Islet of Langerhans (tissue), 1 donor: ENCODE measurements around the gene THUMPD3.
A peak's percentile ranks its signal among the peaks of the same experiment; 100 is the strongest.

ENCODE experiments used
- FAIRE-seq: peaks from one replicate; lab custom pipeline; 2011; peaks lifted over from hg19 to GRCh38; lab: Jason Lieb, UNC

THUMPD3 gene

DNA sequence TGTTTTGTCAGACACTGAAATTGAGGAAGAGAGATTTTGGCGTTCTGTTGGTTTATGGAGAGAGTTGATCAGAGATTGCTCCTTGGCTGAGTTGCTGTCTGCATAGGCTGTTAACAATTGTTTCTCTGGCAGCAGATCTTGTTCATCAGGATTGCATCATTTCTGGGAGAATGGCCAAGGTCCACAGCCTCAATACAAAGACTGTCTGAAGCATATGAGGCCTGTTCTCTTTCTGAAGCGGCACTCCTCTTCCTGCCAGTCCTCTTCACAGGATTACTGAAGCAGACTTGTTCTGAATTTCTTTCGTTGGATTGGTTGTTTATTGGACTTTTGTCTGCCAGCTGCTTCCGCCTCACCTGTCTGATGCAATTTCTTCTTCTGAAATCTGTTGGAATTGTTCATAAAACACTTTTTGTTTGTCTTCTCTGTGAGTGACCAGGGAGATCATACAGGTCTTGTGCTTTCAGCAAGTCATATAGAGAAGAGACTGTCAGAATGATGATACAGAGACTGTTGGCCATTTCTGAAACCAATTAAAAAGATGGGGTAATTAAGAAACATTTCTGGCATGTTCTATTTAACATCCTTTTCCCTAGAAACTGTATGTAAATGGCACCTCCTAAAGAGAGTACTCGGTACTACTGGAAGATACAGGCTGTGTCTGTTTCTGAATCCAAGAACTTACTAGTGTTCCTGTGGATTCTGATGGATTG lies 60.0 kb downstream of the THUMPD3 start:
- FAIRE-seq = peak; percentile 98

DNA sequence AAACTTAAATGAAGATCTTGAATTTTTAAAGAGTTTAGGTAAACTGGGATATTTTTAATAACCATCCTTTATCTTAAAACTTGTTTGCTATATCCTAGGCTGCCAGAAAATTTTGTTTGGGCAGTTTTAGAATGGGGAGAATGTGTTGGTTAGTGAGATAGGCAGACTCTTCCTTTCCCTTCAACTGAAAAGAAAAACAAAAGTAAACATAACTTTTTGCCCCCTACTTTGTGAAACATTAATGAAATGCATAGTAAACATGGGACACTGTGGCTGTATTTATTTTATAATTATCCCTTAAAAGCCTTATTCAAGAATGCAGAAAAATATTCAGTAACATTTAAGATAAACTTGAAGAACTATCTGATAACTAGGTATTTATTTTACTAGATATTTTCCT lies 65.6 kb downstream of the THUMPD3 start:
- FAIRE-seq = no peak

GRCh38 chr3:9430733-9431132 lies 67.9 kb downstream of the THUMPD3 start:
- FAIRE-seq = no peak

DNA sequence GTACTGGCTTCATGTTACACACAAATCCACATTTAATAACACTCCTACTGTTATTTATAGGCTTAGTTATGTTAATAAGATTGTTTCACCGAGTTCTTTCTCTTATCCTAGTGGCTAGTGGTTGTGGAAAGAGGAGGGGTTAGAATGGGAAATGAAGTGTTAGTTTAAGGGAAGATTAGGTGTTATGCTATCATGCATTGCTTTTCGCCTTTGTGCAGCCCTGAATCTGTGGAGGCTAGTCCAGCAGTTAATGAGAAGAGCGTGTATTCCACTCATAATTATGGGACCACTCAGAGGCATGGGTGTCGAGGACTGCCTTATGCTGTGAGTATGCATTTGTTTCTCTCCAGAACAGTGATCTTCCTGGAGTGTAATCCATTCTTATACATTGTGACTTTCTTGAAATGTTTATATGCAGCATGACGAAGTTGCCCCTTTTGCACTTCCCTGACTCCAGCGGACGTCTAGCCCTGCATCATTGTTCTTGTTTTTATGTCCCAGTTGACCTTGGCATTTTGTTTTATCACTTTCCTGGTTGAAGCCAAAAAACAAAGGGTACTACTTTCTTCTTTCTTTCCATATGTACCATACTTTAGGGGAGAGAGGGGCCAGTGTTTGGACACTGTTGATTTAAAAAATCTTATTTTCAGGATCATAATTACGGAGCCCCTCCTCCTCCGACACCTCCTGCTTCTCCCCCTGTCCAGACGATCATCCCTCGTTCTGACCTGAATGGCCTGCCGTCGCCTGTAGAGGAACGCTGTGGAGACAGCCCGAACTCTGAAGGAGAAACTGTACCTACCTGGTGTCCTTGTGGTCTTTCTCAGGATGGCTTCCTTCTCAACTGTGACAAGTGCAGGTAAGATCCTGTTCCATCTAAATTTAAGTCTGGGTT lies 71.0 kb downstream of the THUMPD3 start:
- no peak for FAIRE-seq

DNA sequence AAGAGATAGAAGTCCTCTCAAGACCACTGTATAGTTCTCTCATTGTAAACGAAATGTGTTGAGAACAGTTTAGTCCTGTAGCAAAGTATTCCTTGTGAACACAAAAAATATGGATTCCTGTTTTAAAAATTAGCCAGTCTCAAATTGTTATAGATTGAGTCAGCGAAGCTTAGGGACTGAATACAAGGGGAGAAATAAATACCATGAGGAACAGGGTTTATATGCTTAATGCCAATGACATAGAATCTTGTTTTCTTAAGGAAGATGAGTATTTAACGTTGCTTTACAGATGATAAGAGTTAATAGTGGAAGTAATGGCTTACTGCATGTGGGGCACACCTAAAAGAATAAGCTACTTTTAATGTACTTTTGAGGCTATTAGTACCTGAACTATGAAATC lies 72.5 kb downstream of the THUMPD3 start:
- FAIRE-seq = no peak
